ENCODE measurements around the gene IRF8.
"Not testable (repeated sequence)": the region's sequence is repeated elsewhere in the genome, so short reads cannot be mapped to it uniquely, and the experiment has no call there.

Gene IRF8

GRCh38 chr16:85935974-85936760, 37.2 kb downstream of the IRF8 start:
- DNase-seq (ENCODE audit: low read depth) = no peak

GRCh38 chr16:85936816-85937215, 37.9 kb downstream of the IRF8 start:
- DNase-seq (ENCODE audit: low read depth) = no peak

- no peak for DNase-seq (ENCODE audit: low read depth)
Observed at GRCh38 chr16:85940214-85940613, 41.3 kb downstream of the IRF8 start.

GRCh38 chr16:85941863-85942644, 43.1 kb downstream of the IRF8 start:
- no peak for DNase-seq (ENCODE audit: low read depth)

GRCh38 chr16:85942659-85943058, 43.7 kb downstream of the IRF8 start:
- DNase-seq (ENCODE audit: low read depth) = not testable (repeated sequence)

GRCh38 chr16:85943711-85944110, 44.7 kb downstream of the IRF8 start:
- DNase-seq (ENCODE audit: low read depth) = no peak

- DNase-seq (ENCODE audit: low read depth) = no peak
Observed at GRCh38 chr16:85944572-85945423, 45.8 kb downstream of the IRF8 start.

- no peak for DNase-seq (ENCODE audit: low read depth)
Observed at GRCh38 chr16:85945424-85945751, 46.4 kb downstream of the IRF8 start.

GRCh38 chr16:85946541-85947124, 47.7 kb downstream of the IRF8 start:
- DNase-seq (ENCODE audit: low read depth) = no peak

- no peak for DNase-seq (ENCODE audit: low read depth)
Observed at GRCh38 chr16:85947230-85948137, 48.5 kb downstream of the IRF8 start.

GRCh38 chr16:85948138-85948509, 49.2 kb downstream of the IRF8 start:
- no peak for DNase-seq (ENCODE audit: low read depth)

- DNase-seq (ENCODE audit: low read depth) = no peak
Observed at GRCh38 chr16:85948616-85949265, 49.8 kb downstream of the IRF8 start.

- no peak for DNase-seq (ENCODE audit: low read depth)
Observed at GRCh38 chr16:85950136-85950918, 51.4 kb downstream of the IRF8 start.

- no peak for DNase-seq (ENCODE audit: low read depth)
Observed at GRCh38 chr16:85952197-85952596, 53.2 kb downstream of the IRF8 start.

- no peak for DNase-seq (ENCODE audit: low read depth)
Observed at GRCh38 chr16:85952811-85953210, 53.8 kb downstream of the IRF8 start.

- DNase-seq (ENCODE audit: low read depth) = no peak
Observed at GRCh38 chr16:85954927-85955519, 56.1 kb downstream of the IRF8 start.

GRCh38 chr16:85955566-85955965, 56.6 kb downstream of the IRF8 start:
- DNase-seq (ENCODE audit: low read depth) = no peak

GRCh38 chr16:85956426-85956825, 57.5 kb downstream of the IRF8 start:
- DNase-seq (ENCODE audit: low read depth) = no peak

GRCh38 chr16:85958731-85959130, 59.8 kb downstream of the IRF8 start:
- DNase-seq (ENCODE audit: low read depth) = no peak
